ENCODE measurements around the gene MYL6.

DNA sequence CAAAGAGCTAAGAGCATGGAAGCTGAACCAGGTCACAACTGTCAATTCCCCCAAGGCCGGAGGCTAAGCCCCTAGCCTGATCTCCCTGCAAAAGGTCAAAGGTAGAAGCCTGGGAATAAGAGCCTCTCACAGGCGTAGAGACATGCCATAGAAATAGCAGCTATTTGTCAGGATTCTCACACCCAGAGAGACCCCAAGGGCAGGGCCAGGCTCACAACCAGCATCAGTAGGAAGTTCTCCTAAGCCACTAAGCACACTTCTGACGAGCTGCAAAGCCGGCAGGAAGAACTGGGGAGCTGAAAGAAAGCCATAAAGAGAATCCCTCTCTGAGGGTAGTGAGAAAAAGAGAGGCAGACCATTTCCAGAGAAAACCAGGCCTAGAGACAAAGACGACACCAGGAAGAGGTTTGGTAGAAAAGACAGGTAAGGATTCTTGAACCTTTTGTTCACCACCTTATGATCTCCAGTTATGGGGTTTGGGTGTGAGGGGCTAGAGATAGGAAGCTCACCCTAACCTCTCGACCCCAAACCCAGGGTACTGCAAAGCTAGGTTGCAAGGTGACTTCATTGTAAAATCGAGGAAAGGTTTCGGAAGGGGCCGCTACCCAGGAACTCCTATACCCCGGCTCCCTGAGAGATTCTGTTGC, 30.1 kb downstream of the MYL6 start:
- no peak for TF ChIP-seq TAF1 (IDR thresholded peaks at IDR 0.05; ENCODE audit: borderline replicate concordance, low read depth, low read length)
- TF ChIP-seq RAD21 (IDR thresholded peaks at IDR 0.05; ENCODE audit: low read length), result no peak
- TF ChIP-seq, protein P1, sequence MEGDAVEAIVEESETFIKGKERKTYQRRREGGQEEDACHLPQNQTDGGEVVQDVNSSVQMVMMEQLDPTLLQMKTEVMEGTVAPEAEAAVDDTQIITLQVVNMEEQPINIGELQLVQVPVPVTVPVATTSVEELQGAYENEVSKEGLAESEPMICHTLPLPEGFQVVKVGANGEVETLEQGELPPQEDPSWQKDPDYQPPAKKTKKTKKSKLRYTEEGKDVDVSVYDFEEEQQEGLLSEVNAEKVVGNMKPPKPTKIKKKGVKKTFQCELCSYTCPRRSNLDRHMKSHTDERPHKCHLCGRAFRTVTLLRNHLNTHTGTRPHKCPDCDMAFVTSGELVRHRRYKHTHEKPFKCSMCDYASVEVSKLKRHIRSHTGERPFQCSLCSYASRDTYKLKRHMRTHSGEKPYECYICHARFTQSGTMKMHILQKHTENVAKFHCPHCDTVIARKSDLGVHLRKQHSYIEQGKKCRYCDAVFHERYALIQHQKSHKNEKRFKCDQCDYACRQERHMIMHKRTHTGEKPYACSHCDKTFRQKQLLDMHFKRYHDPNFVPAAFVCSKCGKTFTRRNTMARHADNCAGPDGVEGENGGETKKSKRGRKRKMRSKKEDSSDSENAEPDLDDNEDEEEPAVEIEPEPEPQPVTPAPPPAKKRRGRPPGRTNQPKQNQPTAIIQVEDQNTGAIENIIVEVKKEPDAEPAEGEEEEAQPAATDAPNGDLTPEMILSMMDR (IDR thresholded peaks at IDR 0.05), result no peak
- TF ChIP-seq, protein P2, sequence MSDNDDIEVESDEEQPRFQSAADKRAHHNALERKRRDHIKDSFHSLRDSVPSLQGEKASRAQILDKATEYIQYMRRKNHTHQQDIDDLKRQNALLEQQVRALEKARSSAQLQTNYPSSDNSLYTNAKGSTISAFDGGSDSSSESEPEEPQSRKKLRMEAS (IDR thresholded peaks at IDR 0.05; ENCODE audit: low read depth), result no peak
- TF ChIP-seq SMC3 (IDR thresholded peaks at IDR 0.05; ENCODE audit: low read depth, low read length), result no peak
- TF ChIP-seq, protein P3, sequence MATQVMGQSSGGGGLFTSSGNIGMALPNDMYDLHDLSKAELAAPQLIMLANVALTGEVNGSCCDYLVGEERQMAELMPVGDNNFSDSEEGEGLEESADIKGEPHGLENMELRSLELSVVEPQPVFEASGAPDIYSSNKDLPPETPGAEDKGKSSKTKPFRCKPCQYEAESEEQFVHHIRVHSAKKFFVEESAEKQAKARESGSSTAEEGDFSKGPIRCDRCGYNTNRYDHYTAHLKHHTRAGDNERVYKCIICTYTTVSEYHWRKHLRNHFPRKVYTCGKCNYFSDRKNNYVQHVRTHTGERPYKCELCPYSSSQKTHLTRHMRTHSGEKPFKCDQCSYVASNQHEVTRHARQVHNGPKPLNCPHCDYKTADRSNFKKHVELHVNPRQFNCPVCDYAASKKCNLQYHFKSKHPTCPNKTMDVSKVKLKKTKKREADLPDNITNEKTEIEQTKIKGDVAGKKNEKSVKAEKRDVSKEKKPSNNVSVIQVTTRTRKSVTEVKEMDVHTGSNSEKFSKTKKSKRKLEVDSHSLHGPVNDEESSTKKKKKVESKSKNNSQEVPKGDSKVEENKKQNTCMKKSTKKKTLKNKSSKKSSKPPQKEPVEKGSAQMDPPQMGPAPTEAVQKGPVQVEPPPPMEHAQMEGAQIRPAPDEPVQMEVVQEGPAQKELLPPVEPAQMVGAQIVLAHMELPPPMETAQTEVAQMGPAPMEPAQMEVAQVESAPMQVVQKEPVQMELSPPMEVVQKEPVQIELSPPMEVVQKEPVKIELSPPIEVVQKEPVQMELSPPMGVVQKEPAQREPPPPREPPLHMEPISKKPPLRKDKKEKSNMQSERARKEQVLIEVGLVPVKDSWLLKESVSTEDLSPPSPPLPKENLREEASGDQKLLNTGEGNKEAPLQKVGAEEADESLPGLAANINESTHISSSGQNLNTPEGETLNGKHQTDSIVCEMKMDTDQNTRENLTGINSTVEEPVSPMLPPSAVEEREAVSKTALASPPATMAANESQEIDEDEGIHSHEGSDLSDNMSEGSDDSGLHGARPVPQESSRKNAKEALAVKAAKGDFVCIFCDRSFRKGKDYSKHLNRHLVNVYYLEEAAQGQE (IDR thresholded peaks at IDR 0.05; ENCODE audit: low read depth, low read length), result no peak
- no peak for TF ChIP-seq POLR2AphosphoS5 (IDR thresholded peaks at IDR 0.05; ENCODE audit: low read depth, low read length)
- no peak for TF ChIP-seq EP300 (IDR thresholded peaks at IDR 0.05; ENCODE audit: borderline replicate concordance in 1 of 2, low read depth in 1 of 2, low read length in 1 of 2)
- no peak for TF ChIP-seq CHD2 (IDR thresholded peaks at IDR 0.05; ENCODE audit: low read length, partially characterized antibody)
- TF ChIP-seq, protein P4, sequence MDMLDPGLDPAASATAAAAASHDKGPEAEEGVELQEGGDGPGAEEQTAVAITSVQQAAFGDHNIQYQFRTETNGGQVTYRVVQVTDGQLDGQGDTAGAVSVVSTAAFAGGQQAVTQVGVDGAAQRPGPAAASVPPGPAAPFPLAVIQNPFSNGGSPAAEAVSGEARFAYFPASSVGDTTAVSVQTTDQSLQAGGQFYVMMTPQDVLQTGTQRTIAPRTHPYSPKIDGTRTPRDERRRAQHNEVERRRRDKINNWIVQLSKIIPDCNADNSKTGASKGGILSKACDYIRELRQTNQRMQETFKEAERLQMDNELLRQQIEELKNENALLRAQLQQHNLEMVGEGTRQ (IDR thresholded peaks at IDR 0.05; ENCODE audit: borderline replicate concordance, low read depth, low read length), result no peak

Data from SK-N-SH (cell line).